HepG2 (cell line): ENCODE data around the gene DNAJB5.

Experiments
- CTCF ChIP-seq: sonication (generic); formaldehyde crosslinking; IDR thresholded peaks from 2 replicates; pipeline ENCODE4 v1.5.0; 2020; ENCODE audit warnings: mild to moderate bottlenecking, missing genetic modification reagents, moderate library complexity
- EZH2 ChIP-seq: conservative IDR thresholded peaks from 2 replicates; pipeline ENCODE4 v1.6.1; 2012; ENCODE audit warnings: mild to moderate bottlenecking, low read depth, low read length, moderate library complexity
- GPBP1L1 ChIP-seq: sonication (generic); formaldehyde crosslinking; IDR thresholded peaks from 2 replicates; pipeline ENCODE4 v1.5.0; 2020; ENCODE audit warnings: mild to moderate bottlenecking, missing genetic modification reagents
- HDAC6 ChIP-seq: fragments of 200-600 bp; sonication (generic); IDR thresholded peaks from 2 replicates; pipeline ENCODE4 v1.7.0; 2017; ENCODE audit warnings: mild to moderate bottlenecking, antibody characterized with exemption, low read length, low read depth
- MTA3 ChIP-seq: sonication (generic); formaldehyde crosslinking; IDR thresholded peaks from 2 replicates; pipeline ENCODE4 v1.4.0; 2020; ENCODE audit warnings: missing genetic modification reagents
- POGZ ChIP-seq: sonication (generic); formaldehyde crosslinking; IDR thresholded peaks from 2 replicates; pipeline ENCODE4 v1.4.0; 2020; ENCODE audit warnings: mild to moderate bottlenecking, missing genetic modification reagents
- POLR2AphosphoS5 ChIP-seq: IDR thresholded peaks from 2 replicates; pipeline ENCODE4 v1.6.1; 2012; ENCODE audit warnings: low read depth, low read length
- ZNF660 ChIP-seq: sonication (generic); formaldehyde crosslinking; IDR thresholded peaks from 2 replicates; pipeline ENCODE4 v1.5.1; 2020; ENCODE audit warnings: mild to moderate bottlenecking, low read depth, missing genetic modification reagents, borderline replicate concordance
- ZNF746 ChIP-seq: sonication (generic); formaldehyde crosslinking; IDR thresholded peaks from 2 replicates; pipeline ENCODE4 v1.8.0; 2022; ENCODE audit warnings: mild to moderate bottlenecking, missing genetic modification reagents
- TF ChIP-seq, protein P1 (sequence below): IDR thresholded peaks from 2 replicates; pipeline ENCODE4 v1.6.1; 2016
- TF ChIP-seq, protein P2 (sequence below): sonication (generic); formaldehyde crosslinking; IDR thresholded peaks from 2 replicates; pipeline ENCODE4 v1.8.1; 2023; ENCODE audit warnings: mild to moderate bottlenecking, inconsistent platforms, moderate library complexity, missing genetic modification reagents, borderline replicate concordance

DNA sequence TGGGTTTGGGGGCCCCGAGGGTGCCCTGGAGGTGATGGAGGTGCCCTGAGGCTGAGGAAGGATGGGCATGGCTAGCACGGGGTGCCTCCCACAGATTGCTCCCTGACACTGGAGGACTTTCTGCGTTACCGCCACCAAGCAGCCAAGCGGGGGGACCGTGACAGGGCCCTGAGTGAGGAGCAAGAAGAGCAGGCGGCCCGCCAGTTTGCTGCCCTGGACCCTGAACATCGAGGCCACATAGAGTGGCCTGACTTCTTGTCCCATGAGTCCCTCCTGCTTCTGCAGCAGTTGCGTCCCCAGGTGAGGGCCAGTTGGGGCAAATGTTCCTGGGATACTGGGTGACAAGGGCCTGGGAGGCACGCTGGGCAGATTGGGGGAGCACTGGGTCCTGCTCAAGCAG, 13.1 kb upstream of the DNAJB5 start:
- no peak for TF ChIP-seq POGZ (CRISPR knock-in tag)
- TF ChIP-seq ZNF746, result no peak
- TF ChIP-seq, protein P1, sequence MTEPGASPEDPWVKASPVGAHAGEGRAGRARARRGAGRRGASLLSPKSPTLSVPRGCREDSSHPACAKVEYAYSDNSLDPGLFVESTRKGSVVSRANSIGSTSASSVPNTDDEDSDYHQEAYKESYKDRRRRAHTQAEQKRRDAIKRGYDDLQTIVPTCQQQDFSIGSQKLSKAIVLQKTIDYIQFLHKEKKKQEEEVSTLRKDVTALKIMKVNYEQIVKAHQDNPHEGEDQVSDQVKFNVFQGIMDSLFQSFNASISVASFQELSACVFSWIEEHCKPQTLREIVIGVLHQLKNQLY (CRISPR knock-in tag), result no peak
- no peak for TF ChIP-seq HDAC6
- TF ChIP-seq POLR2AphosphoS5, result no peak
- no peak for TF ChIP-seq CTCF
- TF ChIP-seq, protein P2, sequence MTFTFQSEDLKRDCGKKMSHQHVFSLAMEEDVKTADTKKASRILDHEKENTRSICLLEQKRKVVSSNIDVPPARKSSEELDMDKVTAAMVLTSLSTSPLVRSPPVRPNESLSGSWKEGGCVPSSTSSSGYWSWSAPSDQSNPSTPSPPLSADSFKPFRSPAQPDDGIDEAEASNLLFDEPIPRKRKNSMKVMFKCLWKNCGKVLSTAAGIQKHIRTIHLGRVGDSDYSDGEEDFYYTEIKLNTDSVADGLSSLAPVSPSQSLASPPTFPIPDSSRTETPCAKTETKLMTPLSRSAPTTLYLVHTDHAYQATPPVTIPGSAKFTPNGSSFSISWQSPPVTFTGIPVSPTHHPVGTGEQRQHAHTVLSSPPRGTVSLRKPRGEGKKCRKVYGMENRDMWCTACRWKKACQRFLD, result no peak
- no peak for TF ChIP-seq MTA3 (CRISPR knock-in tag)
- no peak for TF ChIP-seq GPBP1L1 (CRISPR knock-in tag)
- TF ChIP-seq EZH2, result no peak
- no peak for TF ChIP-seq ZNF660 (CRISPR knock-in tag)
